ENCODE data around the gene ATG7.

- TF ChIP-seq, protein P1, sequence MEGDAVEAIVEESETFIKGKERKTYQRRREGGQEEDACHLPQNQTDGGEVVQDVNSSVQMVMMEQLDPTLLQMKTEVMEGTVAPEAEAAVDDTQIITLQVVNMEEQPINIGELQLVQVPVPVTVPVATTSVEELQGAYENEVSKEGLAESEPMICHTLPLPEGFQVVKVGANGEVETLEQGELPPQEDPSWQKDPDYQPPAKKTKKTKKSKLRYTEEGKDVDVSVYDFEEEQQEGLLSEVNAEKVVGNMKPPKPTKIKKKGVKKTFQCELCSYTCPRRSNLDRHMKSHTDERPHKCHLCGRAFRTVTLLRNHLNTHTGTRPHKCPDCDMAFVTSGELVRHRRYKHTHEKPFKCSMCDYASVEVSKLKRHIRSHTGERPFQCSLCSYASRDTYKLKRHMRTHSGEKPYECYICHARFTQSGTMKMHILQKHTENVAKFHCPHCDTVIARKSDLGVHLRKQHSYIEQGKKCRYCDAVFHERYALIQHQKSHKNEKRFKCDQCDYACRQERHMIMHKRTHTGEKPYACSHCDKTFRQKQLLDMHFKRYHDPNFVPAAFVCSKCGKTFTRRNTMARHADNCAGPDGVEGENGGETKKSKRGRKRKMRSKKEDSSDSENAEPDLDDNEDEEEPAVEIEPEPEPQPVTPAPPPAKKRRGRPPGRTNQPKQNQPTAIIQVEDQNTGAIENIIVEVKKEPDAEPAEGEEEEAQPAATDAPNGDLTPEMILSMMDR (conservative IDR thresholded peaks at IDR 0.05; ENCODE audit: low read length) = no peak
- no peak for TF ChIP-seq EZH2phosphoT487 (IDR thresholded peaks at IDR 0.05; ENCODE audit: borderline replicate concordance, low read depth, low read length)
Observed at GRCh38 chr3:11251807-11252176, 20.4 kb upstream of the ATG7 start.

All from OCI-LY7 (cell line).